ENCODE measurements around the gene EEF2.

GRCh38 chr19:3945838-3946237 is 39.4 kb downstream of the EEF2 start:
- TF ChIP-seq POLR2A (IDR thresholded peaks at IDR 0.05) (no peak), CTCF (IDR thresholded peaks at IDR 0.05) (no peak)
